NB4 (cell line): ENCODE measurements around the gene JMJD6.

Experiments
- DNase-seq: peaks from one replicate; pipeline ENCODE4 v3.0.0; 2010; ENCODE audit warnings: low read depth
- H3K4me3 ChIP-seq: one replicate; pipeline ENCODE4 v1.5.1; 2011; ENCODE audit warnings: mild to moderate bottlenecking, low read depth, low read length, moderate library complexity
- MYC ChIP-seq: IDR thresholded peaks from 2 replicates; pipeline ENCODE4 v1.6.1; 2011; ENCODE audit warnings: low read depth, low read length
- POLR2A ChIP-seq: IDR thresholded peaks from 2 replicates; pipeline ENCODE4 v1.6.1; 2011; ENCODE audit warnings: mild to moderate bottlenecking; ENCODE audit not compliant: insufficient read length; ENCODE audit errors: extremely low read depth
- TF ChIP-seq, protein P1 (sequence below): IDR thresholded peaks from 2 replicates; pipeline ENCODE4 v1.6.1; 2011; ENCODE audit warnings: low read depth, low read length
- TF ChIP-seq, protein P2 (sequence below): IDR thresholded peaks from one replicate; pipeline ENCODE4 v1.5.1; 2012; ENCODE audit warnings: low read depth, low read length

The JMJD6 gene

DNA sequence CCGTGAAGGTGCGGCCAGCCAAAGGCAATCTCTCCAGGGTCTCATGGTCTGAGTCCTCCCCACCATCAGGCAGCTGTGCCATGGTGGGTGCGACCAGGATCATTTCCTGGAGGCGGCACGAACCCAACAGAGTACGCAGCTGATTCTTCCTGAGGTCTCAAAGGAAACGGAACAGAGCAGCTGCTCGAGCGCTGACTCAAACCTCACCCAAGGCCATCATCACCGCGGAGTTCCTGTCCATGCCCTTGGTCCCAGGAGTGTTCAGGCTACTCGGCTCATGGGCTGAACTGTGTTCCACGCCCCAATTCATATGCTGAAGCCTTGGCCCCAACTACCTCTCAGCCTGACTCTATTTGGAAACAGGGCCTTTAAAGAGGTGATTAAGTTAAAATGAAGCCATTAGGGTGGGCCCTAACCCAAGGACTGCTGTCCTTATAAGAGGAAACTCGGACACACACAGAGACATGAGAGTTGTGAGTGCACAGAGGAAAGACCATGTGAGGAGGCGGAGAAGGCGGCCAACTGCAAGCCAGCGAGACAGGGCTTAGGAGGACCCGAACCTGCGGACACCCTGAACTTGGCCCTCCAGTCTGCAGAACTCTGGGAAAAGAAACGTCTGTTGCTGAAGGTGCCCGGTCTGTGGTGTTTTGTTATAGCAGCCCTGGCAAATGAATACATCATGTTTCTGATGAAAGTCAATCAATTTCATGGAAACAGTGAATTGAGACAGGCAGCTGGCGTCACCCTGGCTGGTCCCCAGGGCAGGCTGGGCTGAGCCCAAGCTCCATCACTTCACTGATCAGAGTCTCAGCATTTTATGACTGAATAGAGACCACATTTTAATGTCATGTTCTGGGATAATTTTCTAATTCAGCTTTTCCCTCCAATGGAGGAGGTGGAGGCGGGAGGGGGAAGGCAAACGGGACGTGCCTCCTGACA lies 29.4 kb downstream of the JMJD6 start:
- no peak overlapping the region for H3K4me3 ChIP-seq
- no peak for TF ChIP-seq POLR2A
- TF ChIP-seq MYC, result no peak
- TF ChIP-seq, protein P1, sequence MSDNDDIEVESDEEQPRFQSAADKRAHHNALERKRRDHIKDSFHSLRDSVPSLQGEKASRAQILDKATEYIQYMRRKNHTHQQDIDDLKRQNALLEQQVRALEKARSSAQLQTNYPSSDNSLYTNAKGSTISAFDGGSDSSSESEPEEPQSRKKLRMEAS, result 0 out of 2 replicates have a peak, but pooled peaks have one; percentile 22
- peak; percentile 79 for DNase-seq

- no peak overlapping the region for H3K4me3 ChIP-seq
- DNase-seq, result no peak
Measured at GRCh38 chr17:76695059-76695831, 31.2 kb downstream of the JMJD6 start.

DNA sequence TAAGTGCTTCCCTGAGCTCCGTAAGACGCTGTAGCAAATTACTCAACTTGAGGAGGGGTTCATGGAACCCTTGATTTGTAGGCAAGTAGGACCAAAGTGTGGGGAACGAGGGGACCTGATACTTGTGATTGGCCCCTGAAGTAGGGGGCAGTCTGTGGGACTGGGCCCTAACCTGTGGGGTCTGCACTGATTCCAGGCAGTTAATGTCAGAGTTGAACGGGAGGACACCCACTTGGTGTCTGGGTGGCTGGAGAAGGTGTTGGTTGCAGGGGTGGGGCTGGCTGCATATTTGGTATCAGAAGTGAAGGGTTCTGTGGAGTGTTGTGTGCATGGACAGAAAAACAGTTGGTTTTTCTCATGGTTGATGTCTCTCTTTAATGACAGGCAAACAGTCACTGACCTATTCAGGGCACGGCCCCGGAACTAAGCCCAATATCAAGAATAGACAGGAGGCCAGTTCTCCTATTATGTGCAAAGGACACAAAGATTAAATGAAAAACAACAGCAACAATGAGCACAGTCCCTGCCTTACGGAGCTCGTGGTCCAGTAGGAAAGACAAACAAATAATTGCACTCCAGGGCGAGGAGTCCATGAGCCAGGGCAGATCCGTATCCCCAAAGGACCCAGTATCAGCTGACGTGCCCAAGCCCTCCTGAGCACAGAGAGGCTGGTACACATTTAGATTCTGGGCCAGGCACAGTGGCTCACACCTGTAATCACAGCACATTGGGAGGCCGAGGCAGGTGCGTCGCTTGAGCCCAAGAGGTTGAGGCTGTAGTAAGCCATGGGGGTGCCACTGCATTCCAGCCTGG lies 34.8 kb downstream of the JMJD6 start:
- no peak overlapping the region for H3K4me3 ChIP-seq
- TF ChIP-seq, protein P2, sequence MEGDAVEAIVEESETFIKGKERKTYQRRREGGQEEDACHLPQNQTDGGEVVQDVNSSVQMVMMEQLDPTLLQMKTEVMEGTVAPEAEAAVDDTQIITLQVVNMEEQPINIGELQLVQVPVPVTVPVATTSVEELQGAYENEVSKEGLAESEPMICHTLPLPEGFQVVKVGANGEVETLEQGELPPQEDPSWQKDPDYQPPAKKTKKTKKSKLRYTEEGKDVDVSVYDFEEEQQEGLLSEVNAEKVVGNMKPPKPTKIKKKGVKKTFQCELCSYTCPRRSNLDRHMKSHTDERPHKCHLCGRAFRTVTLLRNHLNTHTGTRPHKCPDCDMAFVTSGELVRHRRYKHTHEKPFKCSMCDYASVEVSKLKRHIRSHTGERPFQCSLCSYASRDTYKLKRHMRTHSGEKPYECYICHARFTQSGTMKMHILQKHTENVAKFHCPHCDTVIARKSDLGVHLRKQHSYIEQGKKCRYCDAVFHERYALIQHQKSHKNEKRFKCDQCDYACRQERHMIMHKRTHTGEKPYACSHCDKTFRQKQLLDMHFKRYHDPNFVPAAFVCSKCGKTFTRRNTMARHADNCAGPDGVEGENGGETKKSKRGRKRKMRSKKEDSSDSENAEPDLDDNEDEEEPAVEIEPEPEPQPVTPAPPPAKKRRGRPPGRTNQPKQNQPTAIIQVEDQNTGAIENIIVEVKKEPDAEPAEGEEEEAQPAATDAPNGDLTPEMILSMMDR, result no peak
- TF ChIP-seq POLR2A, result no peak
- TF ChIP-seq, protein P1, result no peak
- no peak for TF ChIP-seq MYC
- no peak for DNase-seq

More at GRCh38 chr17:76695059-76695831, 31.2 kb downstream of the JMJD6 start:
- TF ChIP-seq MYC, result no peak
- TF ChIP-seq, protein P1, result no peak
- TF ChIP-seq, protein P2, result no peak
- TF ChIP-seq POLR2A, result no peak

- no peak for DNase-seq
- no peak overlapping the region for H3K4me3 ChIP-seq
- TF ChIP-seq MYC (no peak), POLR2A (no peak)
- TF ChIP-seq, protein P2, result no peak
- TF ChIP-seq, protein P1, result no peak
Measured at GRCh38 chr17:76690596-76691280, 35.7 kb downstream of the JMJD6 start.

DNA sequence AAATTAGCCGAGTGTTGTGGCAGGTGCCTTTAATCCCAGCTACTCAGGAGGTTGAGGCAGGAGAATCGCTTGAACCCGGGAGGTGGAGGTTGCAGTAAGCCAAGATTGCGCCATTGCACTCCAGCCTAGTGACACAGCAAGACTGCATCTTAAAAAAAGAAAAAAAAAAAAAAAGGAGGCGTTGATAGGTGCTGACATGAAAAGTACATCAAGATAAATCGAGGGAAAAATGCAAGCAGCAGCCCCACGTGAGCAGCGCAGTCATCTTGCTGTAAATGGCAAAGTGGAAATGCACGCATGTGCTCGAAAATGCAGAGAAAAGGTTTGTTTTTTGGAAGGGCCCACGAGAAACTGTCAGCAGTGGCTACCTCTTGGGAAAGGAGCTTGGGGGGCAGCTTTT lies 36.5 kb downstream of the JMJD6 start:
- H3K4me3 ChIP-seq, result no peak overlapping the region
- no peak for DNase-seq
- TF ChIP-seq, protein P1, result no peak
- no peak for TF ChIP-seq POLR2A
- no peak for TF ChIP-seq MYC
- TF ChIP-seq, protein P2, result no peak
